CD14-positive monocyte (primary cell): ENCODE data around the gene KIAA0408. TPM values are rescaled to one million over a fixed set of nuclear protein-coding genes. Genes with fewer than 3 reads are reported as not detected.

ENCODE experiments used
- DNase-seq, 3 donors: peaks; one replicate each; pipeline ENCODE4 v3.0.0-alpha.2; 2011 to 2022
- H2AFZ ChIP-seq: 2 replicates; pipeline ENCODE4 v1.6.0; 2012; ENCODE audit warnings: mild to moderate bottlenecking, low read depth, low read length, inconsistent platforms; ENCODE audit not compliant: insufficient read depth, poor library complexity, severe bottlenecking
- H3K27ac ChIP-seq, 2 donors: 1 replicate in 1 of 2; 2 replicates in 1 of 2; pipeline ENCODE4 v1.5.1; 2012 to 2013; ENCODE audit warnings: low read length in 2 of 2, control low read depth in 1 of 2, inconsistent platforms in 1 of 2, low read depth in 1 of 2, mild to moderate bottlenecking in 1 of 2
- H3K27me3 ChIP-seq, 2 donors: one replicate each; pipeline versions ENCODE4 v1.6.0 to v1.6.1; 2011 to 2013; ENCODE audit warnings: low read length in 2 of 2; ENCODE audit not compliant: control insufficient read depth in 2 of 2, insufficient read depth in 2 of 2
- H3K36me3 ChIP-seq, 2 donors: replicated peaks in 1 of 2; 1 replicate in 1 of 2; 2 replicates in 1 of 2; pipeline versions ENCODE4 v1.5.1 to v1.6.1; 2012 to 2013; ENCODE audit warnings: low read length in 2 of 2, control low read depth in 1 of 2, inconsistent platforms in 1 of 2, mild to moderate bottlenecking in 1 of 2; ENCODE audit not compliant: insufficient read depth in 2 of 2, control insufficient read depth in 1 of 2
- H3K4me1 ChIP-seq, 2 donors: 1 replicate in 1 of 2; 2 replicates in 1 of 2; pipeline versions ENCODE4 v1.5.1 to v1.6.1; 2012 to 2013; ENCODE audit warnings: low read length in 2 of 2, control low read depth in 1 of 2, inconsistent platforms in 1 of 2, mild to moderate bottlenecking in 1 of 2, moderate library complexity in 1 of 2; ENCODE audit not compliant: insufficient read depth in 2 of 2, control insufficient read depth in 1 of 2
- H3K4me2 ChIP-seq: replicated peaks from 2 replicates; pipeline ENCODE3; 2012; ENCODE audit warnings: low read length, moderate library complexity, mild to moderate bottlenecking; ENCODE audit not compliant: poor library complexity, severe bottlenecking; ENCODE audit errors: extremely low read depth
- H3K4me3 ChIP-seq, 3 experiments: fragments of 200-600 bp in 1 of 3; sonication (generic) in 1 of 3; replicated peaks in 1 of 3; 1 replicate in 2 of 3; 2 replicates in 1 of 3; pipeline ENCODE4 v1.5.1; 2011 to 2013; ENCODE audit warnings: low read length in 3 of 3, mild to moderate bottlenecking in 3 of 3, control low read depth in 2 of 3, low read depth in 2 of 3, inconsistent platforms in 1 of 3, moderate library complexity in 1 of 3
- H3K79me2 ChIP-seq: 2 replicates; pipeline ENCODE4 v1.6.0; 2012; ENCODE audit warnings: mild to moderate bottlenecking, control low read depth, inconsistent platforms, low read length, moderate library complexity; ENCODE audit not compliant: insufficient read depth
- H3K9ac ChIP-seq: 2 replicates; pipeline ENCODE4 v1.6.0; 2017; ENCODE audit warnings: low read length, mild to moderate bottlenecking; ENCODE audit not compliant: insufficient read depth, poor library complexity, severe bottlenecking
- H3K9me3 ChIP-seq, 2 donors: replicated peaks in 1 of 2; 1 replicate in 1 of 2; 2 replicates in 1 of 2; pipeline versions ENCODE4 v1.5.1 to v1.6.1; 2012 to 2013; ENCODE audit warnings: low read length in 2 of 2, control low read depth in 1 of 2; ENCODE audit not compliant: control insufficient read depth in 1 of 2, insufficient read depth in 1 of 2
- H4K20me1 ChIP-seq: 2 replicates; pipeline ENCODE4 v1.6.0; 2012; ENCODE audit warnings: mild to moderate bottlenecking, low read length, control low read depth, moderate library complexity; ENCODE audit not compliant: insufficient read depth
- H3K27ac Mint-ChIP-seq, 7 donors: one replicate each; pipeline ENCODE4 v1.8.0; 2020; ENCODE audit warnings: mild to moderate bottlenecking in 7 of 7, mixed read lengths in 7 of 7, moderate library complexity in 6 of 7, inconsistent platforms in 2 of 7
- H3K27me3 Mint-ChIP-seq, 3 donors: one replicate each; pipeline ENCODE4 v1.8.0; 2021 to 2022; ENCODE audit warnings: low read depth in 3 of 3, mild to moderate bottlenecking in 3 of 3, mixed read lengths in 3 of 3, moderate library complexity in 3 of 3, inconsistent platforms in 1 of 3
- H3K36me3 Mint-ChIP-seq, 2 donors: one replicate each; pipeline ENCODE4 v1.8.0; 2020; ENCODE audit warnings: mixed read lengths in 2 of 2, inconsistent platforms in 1 of 2, mild to moderate bottlenecking in 1 of 2
- H3K4me1 Mint-ChIP-seq: one replicate; pipeline ENCODE4 v1.8.0; 2020; ENCODE audit warnings: mild to moderate bottlenecking, mixed read lengths
- H3K4me3 Mint-ChIP-seq, 2 donors: one replicate each; pipeline ENCODE4 v1.8.0; 2020; ENCODE audit warnings: mild to moderate bottlenecking in 2 of 2, mixed read lengths in 2 of 2, moderate library complexity in 1 of 2
- H3K9me3 Mint-ChIP-seq, 7 donors: one replicate each; pipeline ENCODE4 v1.8.0; 2020 to 2022; ENCODE audit warnings: mixed read lengths in 7 of 7, mild to moderate bottlenecking in 6 of 7, moderate library complexity in 6 of 7, inconsistent platforms in 2 of 7
- CTCF ChIP-seq: fragments of 200-600 bp; IDR thresholded peaks from one replicate; pipeline ENCODE4 v1.8.0; 2022; ENCODE audit warnings: antibody characterized with exemption, mild to moderate bottlenecking
- WGBS: methylation state at CpG from one replicate; pipeline ENCODE4 v1.1.5; 2013; ENCODE audit warnings: missing lambda C conversion rate; ENCODE audit not compliant: insufficient coverage; 5-methylcytosine and 5-hydroxymethylcytosine counted together
- intact Hi-C, 2 donors: fragments of 100-400 bp; cut with micrococcal nuclease; formaldehyde crosslinking; loops; one replicate each; pipeline versions ENCODE4 v1.15.0 to v1.15.1; 2023
- polyA plus RNA-seq, 3 donors: library from polyadenylated mRNA; depleted of rRNA in 1 of 3; unstranded in 2 of 3; stranded (reverse) in 1 of 3; fragments of 300-500 nt in 2 of 3; fragments of >200 nt in 1 of 3; fragmentation: Illumina TruSeq in 2 of 3; gene quantifications; 1 replicate in 2 of 3; 2 replicates in 1 of 3; pipeline ENCODE4 v1.2.3, GENCODE V29; 2012 to 2021

The KIAA0408 gene
- polyA plus RNA-seq, 3 donors: 0.03 TPM; not detected in 2

GRCh38 chr6:127503022-127503421 lies 43.8 kb upstream of the KIAA0408 start:
- Mint-ChIP-seq H3K36me3 (no peaks in the 10 kb centered on the region), H3K4me3 (no peak overlapping the region), H3K27ac (no peak overlapping the region), H3K27me3 (peaks cover 3 to 6% (median 4%) of the 10 kb centered on the region in 3 donors), H3K4me1 (no peaks in the 10 kb centered on the region), H3K9me3 (peaks cover 0 to 3% (median 0%) of the 10 kb centered on the region in 7 donors)
- Histone ChIP-seq H4K20me1 (no peaks in the 10 kb centered on the region), H2AFZ (no peak overlapping the region), H3K4me3 (no peak overlapping the region), H3K4me1 (no peaks in the 10 kb centered on the region), H3K27ac (no peak overlapping the region), H3K9me3 (no peaks in the 10 kb centered on the region), H3K36me3 (no peaks in the 10 kb centered on the region), H3K4me2 (no peak overlapping the region), H3K79me2 (no peaks in the 10 kb centered on the region), H3K27me3 (peaks cover 2% of the 10 kb centered on the region in 2 donors), H3K9ac (no peak overlapping the region)
- 100% methylated on average over 3 of the region's 3 CpGs for WGBS
- no peak for TF ChIP-seq CTCF
- DNase-seq: no peak
- intact Hi-C loops: no loop called here

- no peaks in the 10 kb centered on the region for H3K36me3 Mint-ChIP-seq
- no peaks in the 10 kb centered on the region for H3K9me3 Mint-ChIP-seq
These were observed 38.2 kb upstream of the KIAA0408 start for GRCh38 chr6:127497410-127497809.

More at GRCh38 chr6:127497410-127497809, 38.2 kb upstream of the KIAA0408 start:
- Mint-ChIP-seq H3K4me3 (peak overlapping the region in 1 of 2 donors; percentile 49), H3K4me1 (no peaks in the 10 kb centered on the region), H3K27me3 (peaks cover 3 to 12% (median 4%) of the 10 kb centered on the region in 3 donors), H3K27ac (peak overlapping the region in 1 of 7 donors; percentile 27)
- H3K27ac ChIP-seq: no peak overlapping the region
- no peak overlapping the region for H3K9ac ChIP-seq
- no peak for TF ChIP-seq CTCF
- no peaks in the 10 kb centered on the region for H3K79me2 ChIP-seq
- H3K4me2 ChIP-seq: no peak overlapping the region
- intact Hi-C loops: no loop called here
- H2AFZ ChIP-seq: no peak overlapping the region
- peaks cover 2% of the 10 kb centered on the region in 2 donors for H3K27me3 ChIP-seq
- no peaks in the 10 kb centered on the region for H3K9me3 ChIP-seq
- no CpG with 5 or more reads among the region's 1 CpG for WGBS
- no peaks in the 10 kb centered on the region for H4K20me1 ChIP-seq
- H3K4me3 ChIP-seq: no peak overlapping the region
- DNase-seq: no peak
- no peaks in the 10 kb centered on the region for H3K4me1 ChIP-seq
- no peaks in the 10 kb centered on the region for H3K36me3 ChIP-seq
